ENCODE measurements around the gene RPRD1B.

The RPRD1B gene

DNA sequence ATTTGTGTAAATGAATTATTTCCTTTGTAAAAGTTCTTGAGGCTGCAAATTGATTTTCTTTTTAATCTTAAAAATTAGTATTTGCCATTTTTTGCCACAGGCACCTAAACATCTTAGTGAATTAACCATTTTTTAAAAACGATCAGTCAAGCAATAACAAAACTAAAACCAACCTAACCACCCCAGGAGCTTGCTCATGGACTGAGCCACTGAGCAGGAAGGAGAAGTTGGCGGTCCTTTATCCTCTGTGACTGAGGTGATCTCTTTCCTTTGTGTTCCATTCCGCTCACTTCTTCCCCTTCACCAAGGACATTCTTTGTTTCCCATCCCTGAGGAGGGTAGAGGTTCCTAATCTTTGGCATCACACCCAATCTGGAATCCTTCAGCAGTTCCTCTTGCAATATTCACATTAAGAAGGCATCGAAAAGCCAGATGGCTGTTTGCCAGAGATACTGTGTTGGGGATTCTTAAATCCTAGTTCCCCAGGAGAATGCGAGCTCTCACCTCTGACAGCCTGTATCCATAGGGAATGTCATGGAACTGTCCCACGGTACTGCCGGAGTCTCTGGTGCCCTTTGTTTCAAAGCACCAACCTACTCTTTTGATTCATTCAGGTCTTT is 30.5 kb downstream of the RPRD1B start:
- intact Hi-C loops (cut with micrococcal nuclease): no loop called here
- Mint-ChIP-seq H3K36me3 (ENCODE audit: low read depth) (peaks cover 36% of the 10 kb centered on the region), H3K9me3 (no peaks in the 10 kb centered on the region), H3K27me3 (no peaks in the 10 kb centered on the region), H3K4me3 (no peak overlapping the region), H3K27ac (no peak overlapping the region), H3K4me1 (ENCODE audit: low read depth) (no peaks in the 10 kb centered on the region)

DNA sequence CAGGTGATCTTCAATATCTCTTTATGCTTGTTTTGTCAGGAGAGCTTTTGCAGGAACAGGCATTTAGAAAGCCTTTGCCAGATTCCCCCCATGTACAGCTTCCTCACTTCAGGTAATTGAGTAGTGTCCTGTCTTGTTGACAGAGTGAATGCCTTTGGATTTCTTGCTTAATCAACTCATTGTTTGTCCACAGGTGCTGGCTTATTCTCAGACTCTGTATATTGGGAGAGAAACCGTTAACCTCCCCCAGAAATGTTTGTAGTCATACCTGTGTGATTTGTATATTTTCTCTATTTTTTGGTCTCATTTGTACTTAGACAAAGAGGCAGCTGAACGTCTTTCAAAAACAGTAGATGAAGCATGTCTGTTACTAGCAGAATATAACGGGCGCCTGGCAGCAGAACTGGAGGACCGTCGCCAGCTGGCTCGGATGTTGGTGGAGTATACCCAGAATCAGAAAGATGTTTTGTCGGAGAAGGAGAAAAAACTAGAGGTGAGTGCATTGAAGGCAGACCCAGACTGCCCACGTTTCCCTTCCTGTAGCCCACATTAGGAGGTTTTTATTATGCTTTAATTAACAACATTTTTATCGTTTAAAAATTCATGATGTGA is 32.3 kb downstream of the RPRD1B start:
- intact Hi-C loops (cut with micrococcal nuclease): no loop called here
- H3K27me3 Mint-ChIP-seq: no peaks in the 10 kb centered on the region
- no peak overlapping the region for H3K27ac Mint-ChIP-seq
- no peak overlapping the region for H3K4me3 Mint-ChIP-seq
- H3K9me3 Mint-ChIP-seq: no peaks in the 10 kb centered on the region
- H3K4me1 Mint-ChIP-seq (ENCODE audit: low read depth): no peaks in the 10 kb centered on the region
- peaks cover 54% of the 10 kb centered on the region for H3K36me3 Mint-ChIP-seq (ENCODE audit: low read depth)

- Mint-ChIP-seq H3K4me3 (no peak overlapping the region), H3K27me3 (no peaks in the 10 kb centered on the region), H3K27ac (no peak overlapping the region), H3K4me1 (ENCODE audit: low read depth) (no peaks in the 10 kb centered on the region), H3K9me3 (no peaks in the 10 kb centered on the region), H3K36me3 (ENCODE audit: low read depth) (peaks cover 67% of the 10 kb centered on the region)
- intact Hi-C loops (cut with micrococcal nuclease): no loop called here
These were observed 33.6 kb downstream of the RPRD1B start for GRCh38 chr20:38066969-38067716.

GRCh38 chr20:38067717-38068365 is 34.3 kb downstream of the RPRD1B start:
- Mint-ChIP-seq H3K9me3 (no peaks in the 10 kb centered on the region), H3K36me3 (ENCODE audit: low read depth) (peaks cover 74% of the 10 kb centered on the region), H3K27me3 (no peaks in the 10 kb centered on the region), H3K4me1 (ENCODE audit: low read depth) (no peaks in the 10 kb centered on the region), H3K27ac (no peak overlapping the region), H3K4me3 (no peak overlapping the region)
- intact Hi-C loops (cut with micrococcal nuclease): no loop called here

DNA sequence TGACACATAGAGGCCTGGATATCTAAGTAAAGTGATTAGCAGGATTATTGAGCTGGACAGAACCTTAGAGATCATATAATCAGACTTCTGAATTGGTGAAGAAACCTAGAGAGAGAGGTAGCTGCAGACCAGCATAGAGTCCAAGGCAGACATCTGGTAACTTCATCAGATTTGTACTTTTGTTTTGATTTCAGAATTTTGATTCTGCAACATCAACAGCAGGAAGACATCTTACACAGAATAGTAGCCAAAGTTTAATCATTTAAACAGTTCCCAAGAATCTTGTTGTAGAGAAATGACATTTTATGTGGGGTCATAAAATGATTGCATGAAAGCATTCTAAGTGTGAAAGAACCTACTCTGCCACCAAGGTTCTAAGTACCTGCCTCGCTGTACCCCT is 39.4 kb downstream of the RPRD1B start:
- Mint-ChIP-seq H3K27me3 (no peaks in the 10 kb centered on the region), H3K4me3 (no peak overlapping the region), H3K27ac (no peak overlapping the region), H3K36me3 (ENCODE audit: low read depth) (peaks cover 97% of the 10 kb centered on the region), H3K9me3 (no peaks in the 10 kb centered on the region), H3K4me1 (ENCODE audit: low read depth) (peaks cover 5% of the 10 kb centered on the region)
- intact Hi-C loops (cut with micrococcal nuclease): loop anchor here (2.0 kb wide), 2 partner anchors 92 to 148 kb away; partner anchors contain the start of gene TGM2

GRCh38 chr20:38073307-38074071 is 39.9 kb downstream of the RPRD1B start:
- no peaks in the 10 kb centered on the region for H3K9me3 Mint-ChIP-seq
- peaks cover 97% of the 10 kb centered on the region for H3K36me3 Mint-ChIP-seq (ENCODE audit: low read depth)
- peaks cover 5% of the 10 kb centered on the region for H3K4me1 Mint-ChIP-seq (ENCODE audit: low read depth)
- H3K4me3 Mint-ChIP-seq: no peak overlapping the region
- intact Hi-C loops (cut with micrococcal nuclease): loop anchor here (2.0 kb wide), 2 partner anchors 91 to 147 kb away; partner anchors contain the start of gene TGM2
- H3K27ac Mint-ChIP-seq: peak overlapping the region; percentile 13
- H3K27me3 Mint-ChIP-seq: no peaks in the 10 kb centered on the region

DNA sequence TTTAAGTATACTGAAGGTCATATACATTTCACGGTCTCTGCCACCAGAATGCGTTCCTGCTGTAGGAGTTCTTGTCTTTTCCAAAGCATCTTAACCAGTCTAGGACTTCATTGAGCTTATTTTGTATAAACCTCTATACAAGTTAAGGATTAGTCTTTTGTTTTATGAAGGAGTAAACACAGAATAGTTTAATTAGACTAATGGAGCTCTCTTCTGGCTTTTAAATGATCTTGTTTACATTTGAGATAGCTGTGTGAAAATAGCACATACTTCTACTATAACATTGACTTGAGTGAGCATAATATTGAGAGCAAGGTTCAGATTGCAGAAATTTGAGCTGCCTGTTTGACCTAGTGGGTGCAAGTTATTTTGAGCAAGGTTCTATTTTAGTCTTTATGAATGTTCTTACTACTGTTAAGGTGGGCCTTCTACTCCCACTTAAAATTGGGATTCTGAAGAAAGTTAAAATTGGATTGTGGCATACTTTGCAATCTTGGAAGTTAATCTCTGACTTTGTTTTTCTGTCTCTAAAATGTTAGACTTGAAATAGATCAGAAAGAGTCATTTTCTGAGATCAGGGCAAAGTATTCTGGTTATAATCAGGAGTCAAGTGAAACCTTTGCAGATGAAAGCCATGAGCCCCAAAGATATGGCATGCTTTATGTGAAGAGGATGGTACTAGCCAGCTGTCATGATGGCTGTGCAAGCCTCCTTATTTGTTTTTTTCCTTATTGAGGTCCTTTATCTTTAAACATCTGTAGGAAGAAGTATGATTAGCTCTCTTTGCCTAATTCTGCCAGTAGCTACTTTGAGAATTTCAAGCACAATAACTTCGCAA is 41.8 kb downstream of the RPRD1B start:
- no peaks in the 10 kb centered on the region for H3K27me3 Mint-ChIP-seq
- peaks cover 97% of the 10 kb centered on the region for H3K36me3 Mint-ChIP-seq (ENCODE audit: low read depth)
- H3K9me3 Mint-ChIP-seq: no peaks in the 10 kb centered on the region
- no peak overlapping the region for H3K27ac Mint-ChIP-seq
- no peak overlapping the region for H3K4me3 Mint-ChIP-seq
- intact Hi-C loops (cut with micrococcal nuclease): no loop called here
- peaks cover 5% of the 10 kb centered on the region for H3K4me1 Mint-ChIP-seq (ENCODE audit: low read depth)

- H3K27me3 Mint-ChIP-seq: no peaks in the 10 kb centered on the region
- no peaks in the 10 kb centered on the region for H3K9me3 Mint-ChIP-seq
- H3K27ac Mint-ChIP-seq: no peak overlapping the region
- intact Hi-C loops (cut with micrococcal nuclease): no loop called here
- peaks cover 5% of the 10 kb centered on the region for H3K4me1 Mint-ChIP-seq (ENCODE audit: low read depth)
- H3K4me3 Mint-ChIP-seq: no peak overlapping the region
- H3K36me3 Mint-ChIP-seq (ENCODE audit: low read depth): peaks cover 97% of the 10 kb centered on the region
These were observed 43.0 kb downstream of the RPRD1B start for GRCh38 chr20:38076548-38076947.

DNA sequence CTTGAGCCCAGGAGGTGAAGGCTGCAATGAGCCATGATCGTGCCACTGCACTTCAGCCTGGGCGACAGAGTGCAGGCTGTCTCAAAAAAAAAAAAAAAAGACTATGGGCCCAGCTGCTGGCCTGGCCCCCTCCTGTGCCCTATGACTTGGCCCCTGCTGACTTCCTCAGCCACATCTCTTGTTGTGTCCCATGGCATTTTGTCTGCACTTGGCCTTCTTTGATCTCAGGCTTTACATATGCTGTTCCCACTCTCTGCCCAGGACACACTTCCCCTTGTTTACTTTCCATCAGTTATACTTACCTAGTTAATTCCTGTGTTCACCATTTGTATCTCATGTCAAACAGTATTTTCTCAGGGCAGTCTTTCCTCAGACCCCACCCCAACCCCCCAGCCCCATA is 44.5 kb downstream of the RPRD1B start:
- intact Hi-C loops (cut with micrococcal nuclease): no loop called here
- H3K4me1 Mint-ChIP-seq (ENCODE audit: low read depth): peaks cover 5% of the 10 kb centered on the region
- no peak overlapping the region for H3K27ac Mint-ChIP-seq
- peaks cover 96% of the 10 kb centered on the region for H3K36me3 Mint-ChIP-seq (ENCODE audit: low read depth)
- H3K4me3 Mint-ChIP-seq: no peak overlapping the region
- H3K27me3 Mint-ChIP-seq: no peaks in the 10 kb centered on the region
- H3K9me3 Mint-ChIP-seq: no peaks in the 10 kb centered on the region

DNA sequence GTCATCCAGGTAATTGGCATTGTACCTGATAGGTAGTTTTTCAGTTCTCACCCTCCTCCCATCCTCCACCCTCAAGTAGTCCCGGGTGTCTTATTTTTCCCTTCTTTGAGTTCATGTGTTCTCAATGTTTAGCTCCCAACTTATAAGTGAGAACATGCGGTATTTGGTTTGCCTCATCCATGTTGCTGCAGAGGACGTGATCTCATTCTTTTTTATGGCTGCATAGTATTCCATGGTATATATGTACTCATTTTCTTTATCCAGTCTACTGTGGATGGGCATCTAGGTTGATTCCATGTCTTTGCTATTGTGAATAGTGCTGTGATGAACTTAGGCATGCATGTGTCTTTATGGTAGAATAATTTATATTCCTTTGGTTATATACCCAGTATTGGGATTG is 45.8 kb downstream of the RPRD1B start:
- intact Hi-C loops (cut with micrococcal nuclease): no loop called here
- H3K36me3 Mint-ChIP-seq (ENCODE audit: low read depth): peaks cover 94% of the 10 kb centered on the region
- no peak overlapping the region for H3K4me3 Mint-ChIP-seq
- H3K27me3 Mint-ChIP-seq: no peaks in the 10 kb centered on the region
- no peaks in the 10 kb centered on the region for H3K4me1 Mint-ChIP-seq (ENCODE audit: low read depth)
- H3K27ac Mint-ChIP-seq: no peak overlapping the region
- H3K9me3 Mint-ChIP-seq: no peaks in the 10 kb centered on the region

- Mint-ChIP-seq H3K9me3 (no peaks in the 10 kb centered on the region), H3K36me3 (ENCODE audit: low read depth) (peaks cover 97% of the 10 kb centered on the region), H3K4me1 (ENCODE audit: low read depth) (no peaks in the 10 kb centered on the region), H3K27me3 (no peaks in the 10 kb centered on the region), H3K27ac (no peak overlapping the region), H3K4me3 (no peak overlapping the region)
- intact Hi-C loops (cut with micrococcal nuclease): no loop called here
These were observed 48.0 kb downstream of the RPRD1B start for GRCh38 chr20:38081575-38081974.

DNA sequence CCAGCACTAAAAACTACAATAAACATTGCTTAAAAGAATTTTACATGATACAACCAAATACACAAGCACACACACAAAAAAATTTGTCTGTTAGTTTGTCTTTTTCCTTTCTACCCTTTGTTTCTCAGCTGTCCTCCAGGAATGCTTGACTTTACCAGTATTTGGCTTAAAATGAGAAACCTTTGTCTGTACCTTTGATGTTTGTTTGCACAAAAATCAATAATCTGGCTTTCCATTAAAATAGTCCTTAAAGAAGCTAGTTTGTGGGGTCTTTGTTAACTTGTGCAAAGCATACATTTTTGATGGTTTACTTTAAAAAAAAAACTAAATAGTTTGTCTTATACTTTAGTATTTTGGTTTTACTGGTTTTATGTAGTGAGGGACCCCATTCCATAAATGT is 49.3 kb downstream of the RPRD1B start:
- no peak overlapping the region for H3K4me3 Mint-ChIP-seq
- H3K9me3 Mint-ChIP-seq: no peaks in the 10 kb centered on the region
- H3K36me3 Mint-ChIP-seq (ENCODE audit: low read depth): peaks cover 97% of the 10 kb centered on the region
- intact Hi-C loops (cut with micrococcal nuclease): no loop called here
- H3K4me1 Mint-ChIP-seq (ENCODE audit: low read depth): no peaks in the 10 kb centered on the region
- H3K27me3 Mint-ChIP-seq: no peaks in the 10 kb centered on the region
- no peak overlapping the region for H3K27ac Mint-ChIP-seq

Measured in dendritic cell treated with granulocyte-macrophage colony-stimulating factor and Interleukin-4, amounts not matched to agents 40 ng/mL and 50 ng/mL, for 4 days (primary cell).